HepG2 (cell line): Measurements from ENCODE around the gene MORN5. TPM values are rescaled to one million over a fixed set of nuclear protein-coding genes. Genes with fewer than 3 reads are reported as not detected.

ENCODE experiments used
- JUNB ChIP-seq: sonication (generic); formaldehyde crosslinking; IDR thresholded peaks from 2 replicates; pipeline ENCODE4 v1.8.0; 2022; ENCODE audit warnings: missing genetic modification reagents, mild to moderate bottlenecking, borderline replicate concordance
- KDM6A ChIP-seq: IDR thresholded peaks from 2 replicates; pipeline ENCODE4 v1.6.1; 2016; ENCODE audit warnings: low read depth
- MED13 ChIP-seq: sonication (generic); formaldehyde crosslinking; IDR thresholded peaks from 2 replicates; pipeline ENCODE4 v1.5.0; 2020; ENCODE audit warnings: missing genetic modification reagents
- RCOR2 ChIP-seq: IDR thresholded peaks from 2 replicates; pipeline ENCODE4 v1.6.1; 2016; ENCODE audit warnings: missing biosample characterization, missing genetic modification reagents
- THYN1 ChIP-seq: sonication (generic); formaldehyde crosslinking; IDR thresholded peaks from 2 replicates; pipeline ENCODE4 v1.8.1; 2023; ENCODE audit warnings: low read depth, mild to moderate bottlenecking, moderate library complexity, missing genetic modification reagents, borderline replicate concordance
- TIGD3 ChIP-seq: sonication (generic); formaldehyde crosslinking; IDR thresholded peaks from 2 replicates; pipeline ENCODE4 v1.5.1; 2020; ENCODE audit warnings: mild to moderate bottlenecking, missing genetic modification reagents, borderline replicate concordance
- ZNF350 ChIP-seq: sonication (generic); formaldehyde crosslinking; IDR thresholded peaks from 2 replicates; pipeline ENCODE4 v1.4.0; 2020; ENCODE audit warnings: mild to moderate bottlenecking, low read depth, missing genetic modification reagents, borderline replicate concordance
- ZNF501 ChIP-seq: sonication (generic); formaldehyde crosslinking; IDR thresholded peaks from 2 replicates; pipeline ENCODE4 v1.5.1; 2020; ENCODE audit warnings: mild to moderate bottlenecking, moderate library complexity, missing genetic modification reagents
- ZNF550 ChIP-seq: sonication (generic); formaldehyde crosslinking; IDR thresholded peaks from 2 replicates; pipeline ENCODE4 v1.4.0; 2020; ENCODE audit warnings: mild to moderate bottlenecking, missing genetic modification reagents, borderline replicate concordance
- ZNF556 ChIP-seq: sonication (generic); formaldehyde crosslinking; IDR thresholded peaks from 2 replicates; pipeline ENCODE4 v1.4.0; 2020; ENCODE audit warnings: mild to moderate bottlenecking, missing genetic modification reagents, borderline replicate concordance
- ZSCAN5A ChIP-seq: sonication (generic); formaldehyde crosslinking; IDR thresholded peaks from 2 replicates; pipeline ENCODE4 v1.8.0; 2022; ENCODE audit warnings: mild to moderate bottlenecking, missing genetic modification reagents, borderline replicate concordance
- ZXDC ChIP-seq: sonication (generic); formaldehyde crosslinking; IDR thresholded peaks from 2 replicates; pipeline ENCODE4 v1.5.0; 2020; ENCODE audit warnings: mild to moderate bottlenecking, missing genetic modification reagents
- polyA plus RNA-seq, 8 experiments: library from polyadenylated mRNA; depleted of rRNA in 3 of 8; stranded (reverse) in 7 of 8; unstranded in 1 of 8; fragments of >200 nt; fragmentation: Illumina TruSeq in 4 of 8; extraction: Trizol in 4 of 8; gene quantifications; 2 replicates each; pipeline versions ENCODE4 v1.2.1 to v1.2.3, GENCODE V29; 2011 to 2016; ENCODE audit warnings: low read depth in 4 of 8, missing spikeins in 1 of 8, mixed read lengths in 1 of 8; ENCODE audit not compliant: insufficient read depth in 1 of 8
- total RNA-seq, 5 experiments: library from RNA; depleted of rRNA; stranded (reverse); fragments of >200 nt; fragmentation: Illumina TruSeq; extraction: Trizol; gene quantifications; 2 replicates each; pipeline ENCODE4 v1.2.3, GENCODE V29; 2016; ENCODE audit warnings: low read depth in 1 of 5
- TF ChIP-seq, protein P1 (sequence below): sonication (generic); formaldehyde crosslinking; IDR thresholded peaks from 2 replicates; pipeline ENCODE4 v1.9.0; 2021; ENCODE audit warnings: missing genetic modification reagents, borderline replicate concordance
- TF ChIP-seq, protein P2 (sequence below): sonication (generic); formaldehyde crosslinking; IDR thresholded peaks from 2 replicates; pipeline ENCODE4 v1.5.0; 2020; ENCODE audit warnings: mild to moderate bottlenecking, missing genetic modification reagents, borderline replicate concordance

The MORN5 gene
- total and polyA plus RNA-seq, 2 of the 13 experiments (the other 11 are each of a cell fraction or from before 2014, with no cell fraction given) = not detected

DNA sequence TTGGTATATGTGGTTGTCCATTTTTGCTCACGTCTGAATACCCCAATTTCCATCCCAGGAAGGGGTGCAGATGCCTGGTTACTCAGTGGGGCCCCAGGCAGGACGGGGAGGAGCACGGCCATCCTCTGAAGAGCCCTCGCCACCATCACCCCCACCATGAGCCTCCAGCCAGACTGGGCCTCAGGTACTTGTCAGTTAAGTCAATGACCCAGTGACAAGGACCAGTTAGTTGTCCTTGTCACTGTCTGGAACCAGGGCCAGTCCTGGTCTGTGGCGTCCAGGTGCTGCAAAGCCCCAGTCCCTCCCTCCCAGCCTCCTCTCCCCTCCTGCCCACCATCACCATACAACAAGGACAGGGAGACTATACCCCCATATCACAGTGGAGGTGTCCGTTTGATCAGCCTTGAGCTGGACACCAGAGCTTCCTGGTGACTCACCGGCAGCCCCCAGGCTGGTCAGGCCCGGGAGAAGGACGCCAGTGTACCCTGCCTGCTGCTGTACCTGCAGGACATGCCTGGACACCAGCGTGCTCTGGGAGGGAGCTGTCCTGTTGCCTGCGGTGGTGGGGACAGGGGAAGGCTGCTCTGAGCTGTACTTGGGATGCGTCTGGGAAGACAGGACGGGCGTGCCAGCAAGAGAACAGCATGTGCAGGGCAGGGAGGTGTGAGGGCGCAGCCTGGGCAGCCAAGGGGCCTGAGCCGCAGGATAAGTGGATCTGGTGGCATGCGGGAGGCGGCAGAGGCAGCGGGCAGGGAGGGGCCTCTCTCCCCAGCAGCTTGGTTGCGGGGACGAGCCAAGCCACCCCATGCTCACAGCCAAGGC is 34.0 kb upstream of the MORN5 start (continued):
- no peak for TF ChIP-seq ZXDC (CRISPR knock-in tag)
- no peak for TF ChIP-seq MED13 (CRISPR knock-in tag)
- TF ChIP-seq ZSCAN5A (CRISPR knock-in tag) = no peak
- TF ChIP-seq, protein P1, sequence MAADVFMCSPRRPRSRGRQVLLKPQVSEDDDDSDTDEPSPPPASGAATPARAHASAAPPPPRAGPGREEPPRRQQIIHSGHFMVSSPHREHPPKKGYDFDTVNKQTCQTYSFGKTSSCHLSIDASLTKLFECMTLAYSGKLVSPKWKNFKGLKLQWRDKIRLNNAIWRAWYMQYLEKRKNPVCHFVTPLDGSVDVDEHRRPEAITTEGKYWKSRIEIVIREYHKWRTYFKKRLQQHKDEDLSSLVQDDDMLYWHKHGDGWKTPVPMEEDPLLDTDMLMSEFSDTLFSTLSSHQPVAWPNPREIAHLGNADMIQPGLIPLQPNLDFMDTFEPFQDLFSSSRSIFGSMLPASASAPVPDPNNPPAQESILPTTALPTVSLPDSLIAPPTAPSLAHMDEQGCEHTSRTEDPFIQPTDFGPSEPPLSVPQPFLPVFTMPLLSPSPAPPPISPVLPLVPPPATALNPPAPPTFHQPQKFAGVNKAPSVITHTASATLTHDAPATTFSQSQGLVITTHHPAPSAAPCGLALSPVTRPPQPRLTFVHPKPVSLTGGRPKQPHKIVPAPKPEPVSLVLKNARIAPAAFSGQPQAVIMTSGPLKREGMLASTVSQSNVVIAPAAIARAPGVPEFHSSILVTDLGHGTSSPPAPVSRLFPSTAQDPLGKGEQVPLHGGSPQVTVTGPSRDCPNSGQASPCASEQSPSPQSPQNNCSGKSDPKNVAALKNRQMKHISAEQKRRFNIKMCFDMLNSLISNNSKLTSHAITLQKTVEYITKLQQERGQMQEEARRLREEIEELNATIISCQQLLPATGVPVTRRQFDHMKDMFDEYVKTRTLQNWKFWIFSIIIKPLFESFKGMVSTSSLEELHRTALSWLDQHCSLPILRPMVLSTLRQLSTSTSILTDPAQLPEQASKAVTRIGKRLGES (CRISPR knock-in tag) = no peak
- TF ChIP-seq TIGD3 (CRISPR knock-in tag) = no peak
- TF ChIP-seq JUNB = peak; percentile 13; the same call in 1 of the 2 replicates
- no peak for TF ChIP-seq ZNF350 (CRISPR knock-in tag)
- TF ChIP-seq RCOR2 (CRISPR knock-in tag) = no peak
- TF ChIP-seq, protein P2, sequence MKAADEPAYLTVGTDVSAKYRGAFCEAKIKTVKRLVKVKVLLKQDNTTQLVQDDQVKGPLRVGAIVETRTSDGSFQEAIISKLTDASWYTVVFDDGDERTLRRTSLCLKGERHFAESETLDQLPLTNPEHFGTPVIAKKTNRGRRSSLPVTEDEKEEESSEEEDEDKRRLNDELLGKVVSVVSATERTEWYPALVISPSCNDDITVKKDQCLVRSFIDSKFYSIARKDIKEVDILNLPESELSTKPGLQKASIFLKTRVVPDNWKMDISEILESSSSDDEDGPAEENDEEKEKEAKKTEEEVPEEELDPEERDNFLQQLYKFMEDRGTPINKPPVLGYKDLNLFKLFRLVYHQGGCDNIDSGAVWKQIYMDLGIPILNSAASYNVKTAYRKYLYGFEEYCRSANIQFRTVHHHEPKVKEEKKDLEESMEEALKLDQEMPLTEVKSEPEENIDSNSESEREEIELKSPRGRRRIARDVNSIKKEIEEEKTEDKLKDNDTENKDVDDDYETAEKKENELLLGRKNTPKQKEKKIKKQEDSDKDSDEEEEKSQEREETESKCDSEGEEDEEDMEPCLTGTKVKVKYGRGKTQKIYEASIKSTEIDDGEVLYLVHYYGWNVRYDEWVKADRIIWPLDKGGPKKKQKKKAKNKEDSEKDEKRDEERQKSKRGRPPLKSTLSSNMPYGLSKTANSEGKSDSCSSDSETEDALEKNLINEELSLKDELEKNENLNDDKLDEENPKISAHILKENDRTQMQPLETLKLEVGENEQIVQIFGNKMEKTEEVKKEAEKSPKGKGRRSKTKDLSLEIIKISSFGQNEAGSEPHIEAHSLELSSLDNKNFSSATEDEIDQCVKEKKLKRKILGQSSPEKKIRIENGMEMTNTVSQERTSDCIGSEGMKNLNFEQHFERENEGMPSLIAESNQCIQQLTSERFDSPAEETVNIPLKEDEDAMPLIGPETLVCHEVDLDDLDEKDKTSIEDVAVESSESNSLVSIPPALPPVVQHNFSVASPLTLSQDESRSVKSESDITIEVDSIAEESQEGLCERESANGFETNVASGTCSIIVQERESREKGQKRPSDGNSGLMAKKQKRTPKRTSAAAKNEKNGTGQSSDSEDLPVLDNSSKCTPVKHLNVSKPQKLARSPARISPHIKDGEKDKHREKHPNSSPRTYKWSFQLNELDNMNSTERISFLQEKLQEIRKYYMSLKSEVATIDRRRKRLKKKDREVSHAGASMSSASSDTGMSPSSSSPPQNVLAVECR (CRISPR knock-in tag) = no peak
- TF ChIP-seq ZNF550 (CRISPR knock-in tag) = no peak
- TF ChIP-seq THYN1 = no peak
- TF ChIP-seq KDM6A = no peak
- TF ChIP-seq ZNF556 = no peak
- TF ChIP-seq ZNF501 (CRISPR knock-in tag) = 0 out of 2 replicates have a peak, but pooled peaks have one; percentile 40
